Uterus (tissue), 4 donors: Measurements from ENCODE around the gene ANKRD35. TPM values are rescaled to one million over a fixed set of nuclear protein-coding genes. Genes with fewer than 3 reads are reported as not detected.
A peak's percentile ranks its signal among the peaks of the same experiment; 100 is the strongest.

Experiments
- DNase-seq, 2 donors: peaks; one replicate each; pipeline ENCODE4 v3.0.0-alpha.2; 2019 to 2020
- H3K27ac ChIP-seq, 2 donors: fragments of 200-600 bp; sonication (generic); 1 replicate in 1 of 2; 2 replicates in 1 of 2; pipeline ENCODE4 v1.5.1; 2016 to 2018
- H3K27me3 ChIP-seq, 2 donors: fragments of 200-600 bp; sonication (generic); one replicate each; pipeline ENCODE4 v1.5.1; 2018 to 2019; ENCODE audit warnings: control low read depth in 1 of 2
- H3K36me3 ChIP-seq, 2 donors: fragments of 200-600 bp; sonication (generic); one replicate each; pipeline ENCODE4 v1.5.1; 2019; ENCODE audit warnings: control low read depth in 1 of 2
- H3K4me1 ChIP-seq, 2 donors: fragments of 200-600 bp; sonication (generic); one replicate each; pipeline ENCODE4 v1.5.1; 2018 to 2019; ENCODE audit warnings: control low read depth in 1 of 2
- H3K4me3 ChIP-seq, 2 donors: fragments of 200-600 bp; sonication (generic); 1 replicate in 1 of 2; 2 replicates in 1 of 2; pipeline ENCODE4 v1.5.1; 2018 to 2019; ENCODE audit warnings: mild to moderate bottlenecking in 1 of 2
- H3K9me3 ChIP-seq, 2 donors: fragments of 200-600 bp; sonication (generic); one replicate each; pipeline ENCODE4 v1.5.1; 2019; ENCODE audit warnings: control low read depth in 1 of 2
- CTCF ChIP-seq, 4 experiments: fragments of 200-600 bp in 2 of 4; fragments of 450-650 bp in 2 of 4; sonication (generic) in 2 of 4; IDR thresholded peaks; one replicate each; pipeline ENCODE4 v1.5.1; 2016 to 2019; ENCODE audit warnings: antibody characterized with exemption in 4 of 4, mild to moderate bottlenecking in 2 of 4, moderate library complexity in 1 of 4
- POLR2A ChIP-seq, 2 donors: fragments of 450-650 bp; IDR thresholded peaks; one replicate each; pipeline ENCODE4 v1.6.1; 2016; ENCODE audit warnings: antibody characterized with exemption in 2 of 2, mild to moderate bottlenecking in 1 of 2, moderate library complexity in 1 of 2
- intact Hi-C: fragments of 100-400 bp; cut with DNase I; formaldehyde crosslinking; loops from one replicate; pipeline ENCODE4 v1.15.1; 2023; ENCODE audit warnings: low total_unique reads
- total RNA-seq, 4 donors: library from RNA; depleted of rRNA in 3 of 4; stranded (reverse); fragments of >200 nt in 3 of 4; gene quantifications; one replicate each; pipeline versions ENCODE4 v1.1.0 to v1.2.4, GENCODE V29; 2014 to 2023
- donor health status: DM: yes; HTN: yes; CAD: no.

Gene ANKRD35
- total RNA-seq, 4 donors from 2014 or later: 0.77 to 8.8 (median 5.4) TPM

GRCh38 chr1:145901312-145902021 is 15.8 kb upstream of the ANKRD35 start:
- DNase-seq: no peak
- Histone ChIP-seq H3K36me3 (no peaks in the 10 kb centered on the region), H3K4me3 (no peak overlapping the region), H3K9me3 (no peaks in the 10 kb centered on the region), H3K27me3 (no peaks in the 10 kb centered on the region), H3K4me1 (no peaks in the 10 kb centered on the region), H3K27ac (no peak overlapping the region)
- TF ChIP-seq CTCF (IDR thresholded peaks at IDR 0.05) (no peak), POLR2A (IDR thresholded peaks at IDR 0.05) (no peak)
- intact Hi-C loops: no loop called here

GRCh38 chr1:145898756-145899155 is 13.1 kb upstream of the ANKRD35 start:
- no peak for DNase-seq
- Histone ChIP-seq H3K4me1 (no peaks in the 10 kb centered on the region), H3K27me3 (no peaks in the 10 kb centered on the region), H3K27ac (no peak overlapping the region), H3K4me3 (no peak overlapping the region), H3K9me3 (no peaks in the 10 kb centered on the region), H3K36me3 (no peaks in the 10 kb centered on the region)
- intact Hi-C loops: loop anchor here (10.0 kb wide), 1 partner anchor 116 kb away; no protein-coding TSS in a partner anchor
- TF ChIP-seq POLR2A (IDR thresholded peaks at IDR 0.05): no peak
- no peak for TF ChIP-seq CTCF (IDR thresholded peaks at IDR 0.05)

GRCh38 chr1:145897969-145898368 is 12.3 kb upstream of the ANKRD35 start:
- Histone ChIP-seq H3K9me3 (no peaks in the 10 kb centered on the region), H3K36me3 (no peaks in the 10 kb centered on the region), H3K4me3 (no peak overlapping the region), H3K27me3 (no peaks in the 10 kb centered on the region), H3K27ac (no peak overlapping the region), H3K4me1 (peaks cover 0 to under 1% of the 10 kb centered on the region in 2 donors)
- DNase-seq: no peak
- intact Hi-C loops: loop anchor here (10.0 kb wide), 1 partner anchor 117 kb away; no protein-coding TSS in a partner anchor
- TF ChIP-seq POLR2A (IDR thresholded peaks at IDR 0.05) (no peak), CTCF (IDR thresholded peaks at IDR 0.05) (no peak)

- H3K36me3 ChIP-seq: no peaks in the 10 kb centered on the region
- intact Hi-C loops: loop anchor here (10.0 kb wide), 1 partner anchor 119 kb away; no protein-coding TSS in a partner anchor
- no peaks in the 10 kb centered on the region for H3K9me3 ChIP-seq
- H3K27me3 ChIP-seq: no peaks in the 10 kb centered on the region
- TF ChIP-seq CTCF (IDR thresholded peaks at IDR 0.05): no peak
- no peak for TF ChIP-seq POLR2A (IDR thresholded peaks at IDR 0.05)
- DNase-seq: no peak
- H3K4me1 ChIP-seq: peaks cover 5 to 8% of the 10 kb centered on the region in 2 donors
- no peak overlapping the region for H3K27ac ChIP-seq
- H3K4me3 ChIP-seq: no peak overlapping the region
These were observed 9.8 kb upstream of the ANKRD35 start for GRCh38 chr1:145895471-145895870.

DNA sequence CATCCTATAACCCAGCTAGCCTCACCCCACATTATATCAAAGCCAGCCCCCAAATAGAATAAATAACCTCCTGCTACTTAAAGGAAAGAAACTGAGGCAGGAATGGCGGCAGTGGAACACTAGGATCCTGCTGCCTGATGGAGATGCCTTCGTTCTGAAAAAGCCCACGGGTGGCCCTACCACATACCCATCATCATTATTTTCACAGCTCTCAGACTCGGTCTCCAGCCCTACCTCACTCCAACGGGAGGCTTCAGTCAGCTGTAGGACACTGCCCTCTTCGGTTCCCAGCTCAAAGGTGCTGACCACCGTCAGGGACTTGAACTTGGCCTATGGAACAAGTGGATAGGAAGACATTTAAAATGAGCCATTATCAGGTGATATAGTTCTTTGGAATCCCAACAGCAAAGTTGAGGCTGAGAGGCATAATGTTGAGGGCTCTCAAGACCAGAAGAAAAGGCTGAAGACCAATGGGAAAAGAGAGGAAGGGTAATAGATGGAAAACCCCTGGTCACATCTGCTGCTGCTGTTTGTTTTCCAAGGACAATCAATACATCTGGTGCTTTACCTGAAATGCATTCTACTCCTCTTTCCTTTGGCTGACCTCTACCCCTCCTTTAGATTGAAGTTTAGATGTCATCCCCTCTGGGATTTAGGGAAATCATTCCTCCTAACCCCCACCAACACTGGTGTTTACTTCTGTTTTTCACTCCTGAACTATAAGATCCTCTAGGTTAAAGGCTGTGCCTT is 7.8 kb upstream of the ANKRD35 start:
- Histone ChIP-seq H3K27ac (peak overlapping the region; percentile 95 to 96), H3K4me1 (peaks cover 5 to 8% of the 10 kb centered on the region in 2 donors), H3K4me3 (no peak overlapping the region), H3K36me3 (no peaks in the 10 kb centered on the region), H3K27me3 (no peaks in the 10 kb centered on the region), H3K9me3 (no peaks in the 10 kb centered on the region)
- DNase-seq: no peak
- TF ChIP-seq POLR2A (IDR thresholded peaks at IDR 0.05): no peak
- TF ChIP-seq CTCF (IDR thresholded peaks at IDR 0.05): no peak
- intact Hi-C loops: loop anchor here (10.0 kb wide), 1 partner anchor 121 kb away; no protein-coding TSS in a partner anchor
